8988T (cell line): ENCODE results near the gene SLC25A21.
"Not testable (repeated sequence)": the region's sequence is repeated elsewhere in the genome, so short reads cannot be mapped to it uniquely, and the experiment has no call there.

ENCODE experiments used
- DNase-seq: peaks from one replicate; pipeline ENCODE4 v3.0.0; 2011

Gene SLC25A21

GRCh38 chr14:37185670-37186069, 13.3 kb upstream of the SLC25A21 start:
- DNase-seq: no peak

- not testable (repeated sequence) for DNase-seq
These were observed 12.1 kb upstream of the SLC25A21 start for GRCh38 chr14:37184520-37184919.

- no peak for DNase-seq
These were observed 9.0 kb upstream of the SLC25A21 start for GRCh38 chr14:37181441-37181840.

GRCh38 chr14:37180886-37181285, 8.5 kb upstream of the SLC25A21 start:
- DNase-seq: not testable (repeated sequence)

- DNase-seq: no peak
These were observed 7.6 kb upstream of the SLC25A21 start for GRCh38 chr14:37179896-37180502.

GRCh38 chr14:37172936-37173614, 669 bp upstream of the SLC25A21 start:
- DNase-seq: no peak

- no peak for DNase-seq
These were observed 755 bp downstream of the SLC25A21 start for GRCh38 chr14:37171678-37172023.

- no peak for DNase-seq
These were observed 1.4 kb downstream of the SLC25A21 start for GRCh38 chr14:37170993-37171392.

- DNase-seq: no peak
These were observed 2.2 kb downstream of the SLC25A21 start for GRCh38 chr14:37170237-37170636.

- DNase-seq: no peak
These were observed 3.7 kb downstream of the SLC25A21 start for GRCh38 chr14:37168721-37169120.

GRCh38 chr14:37167151-37168047, 5.0 kb downstream of the SLC25A21 start:
- no peak for DNase-seq

- no peak for DNase-seq
These were observed 6.6 kb downstream of the SLC25A21 start for GRCh38 chr14:37165794-37166193.

GRCh38 chr14:37162307-37162706, 10.1 kb downstream of the SLC25A21 start:
- not testable (repeated sequence) for DNase-seq

- DNase-seq: no peak
These were observed 14.4 kb downstream of the SLC25A21 start for GRCh38 chr14:37157987-37158386.

GRCh38 chr14:37153483-37153882, 18.9 kb downstream of the SLC25A21 start:
- DNase-seq: no peak

- DNase-seq: no peak
These were observed 19.4 kb downstream of the SLC25A21 start for GRCh38 chr14:37153005-37153404.

GRCh38 chr14:37150414-37150813, 22.0 kb downstream of the SLC25A21 start:
- DNase-seq: no peak

GRCh38 chr14:37147310-37147880, 25.0 kb downstream of the SLC25A21 start:
- DNase-seq: no peak

GRCh38 chr14:37146438-37146837, 26.0 kb downstream of the SLC25A21 start:
- DNase-seq: not testable (repeated sequence)

GRCh38 chr14:37145395-37145794, 27.0 kb downstream of the SLC25A21 start:
- DNase-seq: no peak

GRCh38 chr14:37144729-37145363, 27.6 kb downstream of the SLC25A21 start:
- no peak for DNase-seq

- DNase-seq: no peak
These were observed 28.9 kb downstream of the SLC25A21 start for GRCh38 chr14:37143475-37143874.

- DNase-seq: no peak
These were observed 29.5 kb downstream of the SLC25A21 start for GRCh38 chr14:37142835-37143401.
